Measurements from ENCODE around the gene PEX5.

Gene PEX5

DNA sequence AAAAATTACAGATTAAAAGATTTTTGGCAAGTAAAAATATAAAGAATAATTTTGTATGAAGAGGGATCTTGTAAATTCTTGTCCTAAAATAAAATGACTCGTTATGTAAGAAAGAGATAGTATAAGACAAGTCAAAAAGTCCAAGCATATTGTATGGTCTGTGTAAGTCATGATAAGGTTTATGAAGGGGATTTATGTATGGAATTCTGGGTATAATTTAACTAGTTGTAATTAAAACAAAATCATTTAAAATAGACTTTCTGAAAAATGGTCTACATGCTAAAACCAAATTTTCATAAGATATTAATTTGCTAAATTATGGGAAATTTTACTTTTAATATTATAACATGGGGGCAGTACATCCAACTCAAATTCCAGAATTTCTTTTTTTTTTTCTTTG lies 17.6 kb upstream of the PEX5 start:
- H3K4me1 ChIP-seq (ENCODE audit: insufficient read depth, low read length, poor library complexity, severe bottlenecking) = no peaks in the 10 kb centered on the region
- no peak overlapping the region for H3K4me2 ChIP-seq (ENCODE audit: low read depth, low read length, poor library complexity, severe bottlenecking)
- H3K9me3 ChIP-seq (ENCODE audit: insufficient read depth, low read depth, low read length) = peaks cover 18% of the 10 kb centered on the region
- no peaks in the 10 kb centered on the region for H3F3A ChIP-seq (ENCODE audit: low read depth)
- H2AFZ ChIP-seq (ENCODE audit: low read length) = no peak overlapping the region
- H3K27me3 ChIP-seq (ENCODE audit: insufficient read depth, low read length, poor library complexity, severe bottlenecking) = no peaks in the 10 kb centered on the region
- no peaks in the 10 kb centered on the region for H3K79me2 ChIP-seq (ENCODE audit: insufficient read depth, low read length)
- no peaks in the 10 kb centered on the region for H3K9me2 ChIP-seq (replicated peaks; ENCODE audit: low read depth, low read length)
- TF ChIP-seq EZH2phosphoT487 (IDR thresholded peaks at IDR 0.05; ENCODE audit: borderline replicate concordance) = no peak
- TF ChIP-seq, protein P1, sequence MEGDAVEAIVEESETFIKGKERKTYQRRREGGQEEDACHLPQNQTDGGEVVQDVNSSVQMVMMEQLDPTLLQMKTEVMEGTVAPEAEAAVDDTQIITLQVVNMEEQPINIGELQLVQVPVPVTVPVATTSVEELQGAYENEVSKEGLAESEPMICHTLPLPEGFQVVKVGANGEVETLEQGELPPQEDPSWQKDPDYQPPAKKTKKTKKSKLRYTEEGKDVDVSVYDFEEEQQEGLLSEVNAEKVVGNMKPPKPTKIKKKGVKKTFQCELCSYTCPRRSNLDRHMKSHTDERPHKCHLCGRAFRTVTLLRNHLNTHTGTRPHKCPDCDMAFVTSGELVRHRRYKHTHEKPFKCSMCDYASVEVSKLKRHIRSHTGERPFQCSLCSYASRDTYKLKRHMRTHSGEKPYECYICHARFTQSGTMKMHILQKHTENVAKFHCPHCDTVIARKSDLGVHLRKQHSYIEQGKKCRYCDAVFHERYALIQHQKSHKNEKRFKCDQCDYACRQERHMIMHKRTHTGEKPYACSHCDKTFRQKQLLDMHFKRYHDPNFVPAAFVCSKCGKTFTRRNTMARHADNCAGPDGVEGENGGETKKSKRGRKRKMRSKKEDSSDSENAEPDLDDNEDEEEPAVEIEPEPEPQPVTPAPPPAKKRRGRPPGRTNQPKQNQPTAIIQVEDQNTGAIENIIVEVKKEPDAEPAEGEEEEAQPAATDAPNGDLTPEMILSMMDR (conservative IDR thresholded peaks at IDR 0.05; ENCODE audit: low read length) = no peak
- H4K20me1 ChIP-seq (ENCODE audit: insufficient read depth, low read length, poor library complexity, severe bottlenecking) = no peaks in the 10 kb centered on the region
- no peaks in the 10 kb centered on the region for H3K36me3 ChIP-seq (ENCODE audit: insufficient read depth, low read length)
- no peak overlapping the region for H3K4me3 ChIP-seq (ENCODE audit: low read length, poor library complexity, severe bottlenecking)
- no peak overlapping the region for H3K9ac ChIP-seq (ENCODE audit: low read depth, low read length, poor library complexity, severe bottlenecking)

DNA sequence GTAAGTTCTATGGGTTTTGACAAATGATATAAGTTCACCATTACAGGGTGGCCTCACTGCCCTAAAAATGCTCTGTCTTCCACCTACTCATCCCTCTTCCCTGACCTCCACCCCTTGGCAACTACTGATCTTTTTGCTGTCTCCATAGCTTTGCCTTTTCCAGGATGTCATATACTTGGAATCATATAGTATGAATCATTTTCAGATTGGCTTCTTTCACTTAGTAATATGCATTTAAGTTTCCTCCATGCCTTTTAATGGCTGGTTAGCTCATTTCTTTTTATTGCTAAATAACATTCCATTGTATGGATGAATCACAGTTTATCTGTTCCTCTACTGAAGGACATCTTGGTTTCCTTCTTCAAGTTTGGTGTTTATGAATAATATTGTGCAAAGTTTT lies 14.0 kb upstream of the PEX5 start:
- no peaks in the 10 kb centered on the region for H3F3A ChIP-seq (ENCODE audit: low read depth)
- no peaks in the 10 kb centered on the region for H3K27me3 ChIP-seq (ENCODE audit: insufficient read depth, low read length, poor library complexity, severe bottlenecking)
- no peaks in the 10 kb centered on the region for H3K36me3 ChIP-seq (ENCODE audit: insufficient read depth, low read length)
- TF ChIP-seq EZH2phosphoT487 (IDR thresholded peaks at IDR 0.05; ENCODE audit: borderline replicate concordance) = no peak
- TF ChIP-seq, protein P1 (conservative IDR thresholded peaks at IDR 0.05; ENCODE audit: low read length) = no peak
- no peaks in the 10 kb centered on the region for H3K9me2 ChIP-seq (replicated peaks; ENCODE audit: low read depth, low read length)
- H3K4me3 ChIP-seq (ENCODE audit: low read length, poor library complexity, severe bottlenecking) = no peak overlapping the region
- H3K9me3 ChIP-seq (ENCODE audit: insufficient read depth, low read depth, low read length) = peaks cover 8% of the 10 kb centered on the region; the same call in 1 of the 2 replicates
- no peaks in the 10 kb centered on the region for H3K4me1 ChIP-seq (ENCODE audit: insufficient read depth, low read length, poor library complexity, severe bottlenecking)
- no peaks in the 10 kb centered on the region for H3K79me2 ChIP-seq (ENCODE audit: insufficient read depth, low read length)
- H4K20me1 ChIP-seq (ENCODE audit: insufficient read depth, low read length, poor library complexity, severe bottlenecking) = no peaks in the 10 kb centered on the region
- H2AFZ ChIP-seq (ENCODE audit: low read length) = no peak overlapping the region
- no peak overlapping the region for H3K4me2 ChIP-seq (ENCODE audit: low read depth, low read length, poor library complexity, severe bottlenecking)
- H3K9ac ChIP-seq (ENCODE audit: low read depth, low read length, poor library complexity, severe bottlenecking) = no peak overlapping the region

DNA sequence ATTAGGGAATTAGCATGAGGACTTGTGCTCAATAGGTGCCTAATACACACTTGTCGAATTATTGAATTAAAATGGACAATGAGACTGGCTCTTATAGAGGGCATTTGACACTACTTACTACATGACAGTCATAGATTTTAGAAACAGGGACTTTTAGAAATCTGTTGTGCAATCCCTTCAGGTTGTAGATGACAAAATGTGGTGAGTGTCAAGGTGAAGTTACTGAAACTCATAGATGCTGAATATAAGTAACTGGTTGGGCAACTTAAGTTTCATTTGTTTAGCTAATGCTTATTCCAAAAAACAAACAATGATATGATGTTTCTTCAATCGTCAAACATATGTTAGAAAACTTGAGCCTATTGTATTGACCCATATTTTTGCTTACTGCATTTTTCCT lies 12.9 kb upstream of the PEX5 start:
- Histone ChIP-seq H3K4me3 (ENCODE audit: low read length, poor library complexity, severe bottlenecking) (no peak overlapping the region), H3K79me2 (ENCODE audit: insufficient read depth, low read length) (no peaks in the 10 kb centered on the region), H3K9me2 (replicated peaks; ENCODE audit: low read depth, low read length) (no peaks in the 10 kb centered on the region), H3K4me2 (ENCODE audit: low read depth, low read length, poor library complexity, severe bottlenecking) (no peak overlapping the region), H2AFZ (ENCODE audit: low read length) (no peak overlapping the region), H3K4me1 (ENCODE audit: insufficient read depth, low read length, poor library complexity, severe bottlenecking) (no peaks in the 10 kb centered on the region), H3F3A (ENCODE audit: low read depth) (no peaks in the 10 kb centered on the region), H3K9ac (ENCODE audit: low read depth, low read length, poor library complexity, severe bottlenecking) (no peak overlapping the region), H4K20me1 (ENCODE audit: insufficient read depth, low read length, poor library complexity, severe bottlenecking) (no peaks in the 10 kb centered on the region), H3K9me3 (ENCODE audit: insufficient read depth, low read depth, low read length) (peaks cover 4% of the 10 kb centered on the region; the same call in 1 of the 2 replicates), H3K36me3 (ENCODE audit: insufficient read depth, low read length) (no peaks in the 10 kb centered on the region), H3K27me3 (ENCODE audit: insufficient read depth, low read length, poor library complexity, severe bottlenecking) (no peaks in the 10 kb centered on the region)
- TF ChIP-seq, protein P1 (conservative IDR thresholded peaks at IDR 0.05; ENCODE audit: low read length) = no peak
- no peak for TF ChIP-seq EZH2phosphoT487 (IDR thresholded peaks at IDR 0.05; ENCODE audit: borderline replicate concordance)

Data from Loucy (cell line).